CD14-positive monocyte (primary cell): ENCODE data around the gene PRPF40B. TPM values are rescaled to one million over a fixed set of nuclear protein-coding genes. Genes with fewer than 3 reads are reported as not detected.

Source experiments
- DNase-seq, 3 donors: peaks; one replicate each; pipeline ENCODE4 v3.0.0-alpha.2; 2011 to 2022
- H2AFZ ChIP-seq: 2 replicates; pipeline ENCODE4 v1.6.0; 2012; ENCODE audit warnings: mild to moderate bottlenecking, low read depth, low read length, inconsistent platforms; ENCODE audit not compliant: insufficient read depth, poor library complexity, severe bottlenecking
- H3K27ac ChIP-seq, 2 donors: 1 replicate in 1 of 2; 2 replicates in 1 of 2; pipeline ENCODE4 v1.5.1; 2012 to 2013; ENCODE audit warnings: low read length in 2 of 2, control low read depth in 1 of 2, inconsistent platforms in 1 of 2, low read depth in 1 of 2, mild to moderate bottlenecking in 1 of 2
- H3K27me3 ChIP-seq, 2 donors: one replicate each; pipeline versions ENCODE4 v1.6.0 to v1.6.1; 2011 to 2013; ENCODE audit warnings: low read length in 2 of 2; ENCODE audit not compliant: control insufficient read depth in 2 of 2, insufficient read depth in 2 of 2
- H3K36me3 ChIP-seq, 2 donors: replicated peaks in 1 of 2; 1 replicate in 1 of 2; 2 replicates in 1 of 2; pipeline versions ENCODE4 v1.5.1 to v1.6.1; 2012 to 2013; ENCODE audit warnings: low read length in 2 of 2, control low read depth in 1 of 2, inconsistent platforms in 1 of 2, mild to moderate bottlenecking in 1 of 2; ENCODE audit not compliant: insufficient read depth in 2 of 2, control insufficient read depth in 1 of 2
- H3K4me1 ChIP-seq, 2 donors: 1 replicate in 1 of 2; 2 replicates in 1 of 2; pipeline versions ENCODE4 v1.5.1 to v1.6.1; 2012 to 2013; ENCODE audit warnings: low read length in 2 of 2, control low read depth in 1 of 2, inconsistent platforms in 1 of 2, mild to moderate bottlenecking in 1 of 2, moderate library complexity in 1 of 2; ENCODE audit not compliant: insufficient read depth in 2 of 2, control insufficient read depth in 1 of 2
- H3K4me2 ChIP-seq: replicated peaks from 2 replicates; pipeline ENCODE3; 2012; ENCODE audit warnings: low read length, moderate library complexity, mild to moderate bottlenecking; ENCODE audit not compliant: poor library complexity, severe bottlenecking; ENCODE audit errors: extremely low read depth
- H3K4me3 ChIP-seq, 3 experiments: fragments of 200-600 bp in 1 of 3; sonication (generic) in 1 of 3; replicated peaks in 1 of 3; 1 replicate in 2 of 3; 2 replicates in 1 of 3; pipeline ENCODE4 v1.5.1; 2011 to 2013; ENCODE audit warnings: low read length in 3 of 3, mild to moderate bottlenecking in 3 of 3, control low read depth in 2 of 3, low read depth in 2 of 3, inconsistent platforms in 1 of 3, moderate library complexity in 1 of 3
- H3K79me2 ChIP-seq: 2 replicates; pipeline ENCODE4 v1.6.0; 2012; ENCODE audit warnings: mild to moderate bottlenecking, control low read depth, inconsistent platforms, low read length, moderate library complexity; ENCODE audit not compliant: insufficient read depth
- H3K9ac ChIP-seq: 2 replicates; pipeline ENCODE4 v1.6.0; 2017; ENCODE audit warnings: low read length, mild to moderate bottlenecking; ENCODE audit not compliant: insufficient read depth, poor library complexity, severe bottlenecking
- H3K9me3 ChIP-seq, 2 donors: replicated peaks in 1 of 2; 1 replicate in 1 of 2; 2 replicates in 1 of 2; pipeline versions ENCODE4 v1.5.1 to v1.6.1; 2012 to 2013; ENCODE audit warnings: low read length in 2 of 2, control low read depth in 1 of 2; ENCODE audit not compliant: control insufficient read depth in 1 of 2, insufficient read depth in 1 of 2
- H4K20me1 ChIP-seq: 2 replicates; pipeline ENCODE4 v1.6.0; 2012; ENCODE audit warnings: mild to moderate bottlenecking, low read length, control low read depth, moderate library complexity; ENCODE audit not compliant: insufficient read depth
- H3K27ac Mint-ChIP-seq, 7 donors: one replicate each; pipeline ENCODE4 v1.8.0; 2020; ENCODE audit warnings: mild to moderate bottlenecking in 7 of 7, mixed read lengths in 7 of 7, moderate library complexity in 6 of 7, inconsistent platforms in 2 of 7
- H3K27me3 Mint-ChIP-seq, 3 donors: one replicate each; pipeline ENCODE4 v1.8.0; 2021 to 2022; ENCODE audit warnings: low read depth in 3 of 3, mild to moderate bottlenecking in 3 of 3, mixed read lengths in 3 of 3, moderate library complexity in 3 of 3, inconsistent platforms in 1 of 3
- H3K36me3 Mint-ChIP-seq, 2 donors: one replicate each; pipeline ENCODE4 v1.8.0; 2020; ENCODE audit warnings: mixed read lengths in 2 of 2, inconsistent platforms in 1 of 2, mild to moderate bottlenecking in 1 of 2
- H3K4me1 Mint-ChIP-seq: one replicate; pipeline ENCODE4 v1.8.0; 2020; ENCODE audit warnings: mild to moderate bottlenecking, mixed read lengths
- H3K4me3 Mint-ChIP-seq, 2 donors: one replicate each; pipeline ENCODE4 v1.8.0; 2020; ENCODE audit warnings: mild to moderate bottlenecking in 2 of 2, mixed read lengths in 2 of 2, moderate library complexity in 1 of 2
- H3K9me3 Mint-ChIP-seq, 7 donors: one replicate each; pipeline ENCODE4 v1.8.0; 2020 to 2022; ENCODE audit warnings: mixed read lengths in 7 of 7, mild to moderate bottlenecking in 6 of 7, moderate library complexity in 6 of 7, inconsistent platforms in 2 of 7
- WGBS: methylation state at CpG from one replicate; pipeline ENCODE4 v1.1.5; 2013; ENCODE audit warnings: missing lambda C conversion rate; ENCODE audit not compliant: insufficient coverage; 5-methylcytosine and 5-hydroxymethylcytosine counted together
- intact Hi-C, 2 donors: fragments of 100-400 bp; cut with micrococcal nuclease; formaldehyde crosslinking; loops; one replicate each; pipeline versions ENCODE4 v1.15.0 to v1.15.1; 2023
- polyA plus RNA-seq, 3 donors: library from polyadenylated mRNA; depleted of rRNA in 1 of 3; unstranded in 2 of 3; stranded (reverse) in 1 of 3; fragments of 300-500 nt in 2 of 3; fragments of >200 nt in 1 of 3; fragmentation: Illumina TruSeq in 2 of 3; gene quantifications; 1 replicate in 2 of 3; 2 replicates in 1 of 3; pipeline ENCODE4 v1.2.3, GENCODE V29; 2012 to 2021
- TF ChIP-seq, protein P1 (sequence below): fragments of 200-600 bp; IDR thresholded peaks from one replicate; pipeline ENCODE4 v1.8.0; 2022; ENCODE audit warnings: antibody characterized with exemption, mild to moderate bottlenecking

Gene PRPF40B
- polyA plus RNA-seq, 3 donors, result 0.14 to 1.3 (median 0.57) TPM

DNA sequence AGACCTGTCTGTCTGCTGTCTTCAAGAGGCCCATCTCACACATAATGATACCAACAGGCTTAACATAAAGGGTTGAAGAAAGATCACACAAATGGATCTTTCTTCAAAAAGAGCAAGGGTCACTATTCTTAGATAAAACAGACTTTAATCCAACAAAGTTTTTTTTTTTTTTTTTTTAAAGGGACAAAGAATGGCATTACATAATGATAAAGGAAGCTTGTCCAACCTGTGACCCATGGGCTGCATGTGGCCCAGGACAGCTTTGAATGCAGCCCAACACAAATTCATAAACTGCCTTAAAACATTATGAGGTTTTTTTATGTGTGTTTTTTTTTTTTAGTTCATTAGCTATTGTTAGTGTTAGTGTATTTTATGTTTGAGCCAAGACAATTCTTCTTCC is 11.2 kb upstream of the PRPF40B start:
- peaks cover 5 to 26% (median 19%) of the 10 kb centered on the region in 3 donors for H3K27me3 Mint-ChIP-seq
- no peak overlapping the region for H3K4me3 Mint-ChIP-seq
- H3K9me3 Mint-ChIP-seq, result peaks cover 5 to 31% (median 26%) of the 10 kb centered on the region in 7 donors
- no peak overlapping the region for H3K4me3 ChIP-seq
- no peak overlapping the region for H3K27ac Mint-ChIP-seq
- no peaks in the 10 kb centered on the region for H4K20me1 ChIP-seq
- no peak for DNase-seq
- H2AFZ ChIP-seq, result no peak overlapping the region
- no peaks in the 10 kb centered on the region for H3K4me1 Mint-ChIP-seq
- no peaks in the 10 kb centered on the region for H3K4me1 ChIP-seq
- TF ChIP-seq, protein P1, sequence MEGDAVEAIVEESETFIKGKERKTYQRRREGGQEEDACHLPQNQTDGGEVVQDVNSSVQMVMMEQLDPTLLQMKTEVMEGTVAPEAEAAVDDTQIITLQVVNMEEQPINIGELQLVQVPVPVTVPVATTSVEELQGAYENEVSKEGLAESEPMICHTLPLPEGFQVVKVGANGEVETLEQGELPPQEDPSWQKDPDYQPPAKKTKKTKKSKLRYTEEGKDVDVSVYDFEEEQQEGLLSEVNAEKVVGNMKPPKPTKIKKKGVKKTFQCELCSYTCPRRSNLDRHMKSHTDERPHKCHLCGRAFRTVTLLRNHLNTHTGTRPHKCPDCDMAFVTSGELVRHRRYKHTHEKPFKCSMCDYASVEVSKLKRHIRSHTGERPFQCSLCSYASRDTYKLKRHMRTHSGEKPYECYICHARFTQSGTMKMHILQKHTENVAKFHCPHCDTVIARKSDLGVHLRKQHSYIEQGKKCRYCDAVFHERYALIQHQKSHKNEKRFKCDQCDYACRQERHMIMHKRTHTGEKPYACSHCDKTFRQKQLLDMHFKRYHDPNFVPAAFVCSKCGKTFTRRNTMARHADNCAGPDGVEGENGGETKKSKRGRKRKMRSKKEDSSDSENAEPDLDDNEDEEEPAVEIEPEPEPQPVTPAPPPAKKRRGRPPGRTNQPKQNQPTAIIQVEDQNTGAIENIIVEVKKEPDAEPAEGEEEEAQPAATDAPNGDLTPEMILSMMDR, result no peak
- H3K4me2 ChIP-seq, result no peak overlapping the region
- no peak overlapping the region for H3K9ac ChIP-seq
- no peak overlapping the region for H3K27ac ChIP-seq
- H3K36me3 ChIP-seq, result no peaks in the 10 kb centered on the region
- H3K36me3 Mint-ChIP-seq, result no peaks in the 10 kb centered on the region
- H3K27me3 ChIP-seq, result peaks cover 0 to 5% of the 10 kb centered on the region in 2 donors
- no peaks in the 10 kb centered on the region for H3K79me2 ChIP-seq
- intact Hi-C loops, result no loop called here
- peaks cover 0 to 16% of the 10 kb centered on the region in 2 donors for H3K9me3 ChIP-seq

- no peak overlapping the region for H3K4me3 Mint-ChIP-seq
- intact Hi-C loops, result no loop called here
- no peak overlapping the region for H2AFZ ChIP-seq
- 100% methylated on average over 1 of the region's 7 CpGs for WGBS
- H3K27me3 Mint-ChIP-seq, result peaks cover 23 to 47% (median 41%) of the 10 kb centered on the region in 3 donors
- no peaks in the 10 kb centered on the region for H3K4me1 ChIP-seq
- peaks cover 0 to 12% of the 10 kb centered on the region in 2 donors for H3K9me3 ChIP-seq
- no peaks in the 10 kb centered on the region for H3K4me1 Mint-ChIP-seq
- H3K9me3 Mint-ChIP-seq, result peaks cover 0 to 24% (median 16%) of the 10 kb centered on the region in 7 donors
- peak overlapping the region in 1 of 7 donors; percentile 33 for H3K27ac Mint-ChIP-seq
- H3K27me3 ChIP-seq, result peaks cover 4 to 35% of the 10 kb centered on the region in 2 donors
- H3K36me3 ChIP-seq, result no peaks in the 10 kb centered on the region
- H3K4me3 ChIP-seq, result no peak overlapping the region
- no peaks in the 10 kb centered on the region for H3K36me3 Mint-ChIP-seq
- TF ChIP-seq, protein P1, result no peak
- no peak overlapping the region for H3K27ac ChIP-seq
- no peak for DNase-seq
- H3K79me2 ChIP-seq, result no peaks in the 10 kb centered on the region
- H3K4me2 ChIP-seq, result no peak overlapping the region
- no peaks in the 10 kb centered on the region for H4K20me1 ChIP-seq
- no peak overlapping the region for H3K9ac ChIP-seq
These were observed 7.6 kb upstream of the PRPF40B start for GRCh38 chr12:49615725-49616124.
